Panc1 (cell line): Measurements from ENCODE around the gene SLC16A7. TPM values are rescaled to one million over a fixed set of nuclear protein-coding genes. Genes with fewer than 3 reads are reported as not detected.

Experiments used
- ATAC-seq: fragments of 200-7000 bp; cut with Tn5 transposase; 2 replicates; pipeline ENCODE4 v1.9.1; 2020; ENCODE audit warnings: mild to moderate bottlenecking, moderate library complexity
- BruUV-seq: library from RNA; stranded (reverse); fragments of 400-500 nt; replicated peaks from 2 replicates; lab custom pipeline; 2021; lab: Mats Ljungman, UMichigan
- CTCF ChIA-PET: fragments of 300-600 bp; sonication (Branson Sonifier 250); formaldehyde crosslinking; loops from one replicate; lab custom pipeline; 2022; ENCODE audit warnings: antibody characterized with exemption; lab: Charles Lee
- POLR2A ChIA-PET: fragments of 300-600 bp; sonication (Branson Sonifier 250); formaldehyde crosslinking; loops from one replicate; lab custom pipeline; 2022; ENCODE audit warnings: antibody characterized with exemption; lab: Charles Lee
- DNase-seq: peaks from one replicate; pipeline ENCODE4 v3.0.0-alpha.2; 2010; ENCODE audit warnings: low read depth, low spot score
- H3K27ac ChIP-seq: 2 replicates; pipeline ENCODE4 v1.5.1; 2011; ENCODE audit warnings: mild to moderate bottlenecking, low read length, inconsistent platforms
- H3K27me3 ChIP-seq: fragments of 200-500 bp; sonication (Bioruptor generic); 2 replicates; pipeline ENCODE4 v1.6.0; 2014; ENCODE audit warnings: low read length, inconsistent platforms; ENCODE audit not compliant: control insufficient read depth, insufficient read depth
- H3K36me3 ChIP-seq: fragments of 200-500 bp; sonication (Bioruptor generic); 2 replicates; pipeline ENCODE4 v1.5.1; 2014; ENCODE audit warnings: inconsistent platforms, mild to moderate bottlenecking, low read length, moderate library complexity; ENCODE audit not compliant: control insufficient read depth, insufficient read depth
- H3K4me1 ChIP-seq: 2 replicates; pipeline ENCODE4 v1.5.1; 2011; ENCODE audit warnings: inconsistent platforms, mild to moderate bottlenecking, low read length, moderate library complexity; ENCODE audit not compliant: control insufficient read depth, insufficient read depth
- H3K4me3 ChIP-seq, 2 experiments: 2 replicates each; pipeline ENCODE4 v1.5.1; 2011 to 2012; ENCODE audit warnings: low read depth in 2 of 2, low read length in 2 of 2, mild to moderate bottlenecking in 2 of 2, inconsistent platforms in 1 of 2, moderate library complexity in 1 of 2
- H3K9me3 ChIP-seq: fragments of 200-500 bp; sonication (Bioruptor generic); 2 replicates; pipeline ENCODE4 v1.5.1; 2014; ENCODE audit warnings: low read depth, mild to moderate bottlenecking, inconsistent platforms, low read length, moderate library complexity; ENCODE audit not compliant: control insufficient read depth, insufficient read depth
- POLR2AphosphoS5 ChIP-seq: IDR thresholded peaks from 2 replicates; pipeline ENCODE4 v1.6.1; 2012; ENCODE audit warnings: mild to moderate bottlenecking, low read depth, low read length, moderate library complexity
- SIN3A ChIP-seq: IDR thresholded peaks from 2 replicates; pipeline ENCODE4 v1.6.1; 2012; ENCODE audit warnings: low read depth, mild to moderate bottlenecking, low read length, moderate library complexity, borderline replicate concordance; ENCODE audit not compliant: insufficient read depth
- TCF7L2 ChIP-seq: IDR thresholded peaks from 2 replicates; pipeline ENCODE4 v1.6.1; 2011; ENCODE audit warnings: mild to moderate bottlenecking, low read depth, low read length, inconsistent platforms
- in situ Hi-C: cut with HindIII; loops from 2 replicates; pipeline ENCODE4 v1.10.0; 2016; ENCODE audit warnings: low sequenced_read_pairs, low pct_unique_long_range_greater_than_20kb
- intact Hi-C: fragments of 100-400 bp; cut with micrococcal nuclease; formaldehyde crosslinking; loops from one replicate; pipeline ENCODE4 v1.10.0; 2022; ENCODE audit not compliant: unreplicated experiment
- total RNA-seq: library from RNA; stranded (reverse); gene quantifications from one replicate; pipeline ENCODE4 v1.2.1, GENCODE V29; 2021; ENCODE audit not compliant: unreplicated experiment
- TF ChIP-seq, protein P1 (sequence below), 2 experiments: IDR thresholded peaks; 2 replicates each; pipeline ENCODE4 v1.6.1; 2011 to 2012; ENCODE audit warnings: low read depth in 2 of 2, control low read depth in 1 of 2, low read length in 1 of 2, mild to moderate bottlenecking in 1 of 2, moderate library complexity in 1 of 2; ENCODE audit not compliant: insufficient read depth in 1 of 2
- TF ChIP-seq, protein P2 (sequence below): fragments of 450-650 bp; IDR thresholded peaks from 2 replicates; pipeline ENCODE4 v1.5.1; 2017; ENCODE audit warnings: mild to moderate bottlenecking

SLC16A7 gene
- total RNA-seq, 1 experiment from 2014 or later: 0.33 TPM

DNA sequence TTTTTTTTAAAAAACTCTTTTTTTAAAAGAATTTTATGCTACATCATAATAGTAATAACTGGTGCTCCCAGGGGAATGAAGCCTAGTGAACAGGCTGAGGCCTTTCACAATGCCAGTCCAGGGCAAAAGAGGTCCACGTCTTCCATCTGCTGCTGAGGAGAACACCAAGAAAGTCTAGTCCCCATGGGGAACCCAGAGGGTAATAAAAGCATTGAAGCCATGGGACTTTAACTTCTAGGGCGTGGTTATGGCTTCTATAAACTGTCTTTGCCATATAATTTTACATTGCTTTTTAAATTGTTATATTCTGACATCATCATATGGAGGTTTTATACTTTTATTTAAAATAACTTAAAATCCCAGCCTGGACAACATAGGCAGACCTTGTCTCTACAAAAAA lies 64.3 kb downstream of the SLC16A7 start:
- Histone ChIP-seq H3K27ac (no peak overlapping the region), H3K36me3 (no peaks in the 10 kb centered on the region), H3K4me3 (no peak overlapping the region), H3K4me1 (no peaks in the 10 kb centered on the region), H3K9me3 (no peaks in the 10 kb centered on the region), H3K27me3 (no peaks in the 10 kb centered on the region)
- in situ Hi-C loops (no loop called here), intact Hi-C loops (no loop called here)
- ChIA-PET CTCF (no interaction called here), POLR2A (no interaction called here)
- BruUV-seq: no TSS peak
- DNase-seq: no peak
- TF ChIP-seq POLR2AphosphoS5: no peak
- no peak for TF ChIP-seq TCF7L2
- no peak for TF ChIP-seq SIN3A
- TF ChIP-seq, protein P1, sequence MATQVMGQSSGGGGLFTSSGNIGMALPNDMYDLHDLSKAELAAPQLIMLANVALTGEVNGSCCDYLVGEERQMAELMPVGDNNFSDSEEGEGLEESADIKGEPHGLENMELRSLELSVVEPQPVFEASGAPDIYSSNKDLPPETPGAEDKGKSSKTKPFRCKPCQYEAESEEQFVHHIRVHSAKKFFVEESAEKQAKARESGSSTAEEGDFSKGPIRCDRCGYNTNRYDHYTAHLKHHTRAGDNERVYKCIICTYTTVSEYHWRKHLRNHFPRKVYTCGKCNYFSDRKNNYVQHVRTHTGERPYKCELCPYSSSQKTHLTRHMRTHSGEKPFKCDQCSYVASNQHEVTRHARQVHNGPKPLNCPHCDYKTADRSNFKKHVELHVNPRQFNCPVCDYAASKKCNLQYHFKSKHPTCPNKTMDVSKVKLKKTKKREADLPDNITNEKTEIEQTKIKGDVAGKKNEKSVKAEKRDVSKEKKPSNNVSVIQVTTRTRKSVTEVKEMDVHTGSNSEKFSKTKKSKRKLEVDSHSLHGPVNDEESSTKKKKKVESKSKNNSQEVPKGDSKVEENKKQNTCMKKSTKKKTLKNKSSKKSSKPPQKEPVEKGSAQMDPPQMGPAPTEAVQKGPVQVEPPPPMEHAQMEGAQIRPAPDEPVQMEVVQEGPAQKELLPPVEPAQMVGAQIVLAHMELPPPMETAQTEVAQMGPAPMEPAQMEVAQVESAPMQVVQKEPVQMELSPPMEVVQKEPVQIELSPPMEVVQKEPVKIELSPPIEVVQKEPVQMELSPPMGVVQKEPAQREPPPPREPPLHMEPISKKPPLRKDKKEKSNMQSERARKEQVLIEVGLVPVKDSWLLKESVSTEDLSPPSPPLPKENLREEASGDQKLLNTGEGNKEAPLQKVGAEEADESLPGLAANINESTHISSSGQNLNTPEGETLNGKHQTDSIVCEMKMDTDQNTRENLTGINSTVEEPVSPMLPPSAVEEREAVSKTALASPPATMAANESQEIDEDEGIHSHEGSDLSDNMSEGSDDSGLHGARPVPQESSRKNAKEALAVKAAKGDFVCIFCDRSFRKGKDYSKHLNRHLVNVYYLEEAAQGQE (IDR thresholded peaks at IDR 0.05; ENCODE audit: insufficient read depth in 1 of 2, low read depth in 2 of 2, low read length in 1 of 2): no peak
- TF ChIP-seq, protein P2, sequence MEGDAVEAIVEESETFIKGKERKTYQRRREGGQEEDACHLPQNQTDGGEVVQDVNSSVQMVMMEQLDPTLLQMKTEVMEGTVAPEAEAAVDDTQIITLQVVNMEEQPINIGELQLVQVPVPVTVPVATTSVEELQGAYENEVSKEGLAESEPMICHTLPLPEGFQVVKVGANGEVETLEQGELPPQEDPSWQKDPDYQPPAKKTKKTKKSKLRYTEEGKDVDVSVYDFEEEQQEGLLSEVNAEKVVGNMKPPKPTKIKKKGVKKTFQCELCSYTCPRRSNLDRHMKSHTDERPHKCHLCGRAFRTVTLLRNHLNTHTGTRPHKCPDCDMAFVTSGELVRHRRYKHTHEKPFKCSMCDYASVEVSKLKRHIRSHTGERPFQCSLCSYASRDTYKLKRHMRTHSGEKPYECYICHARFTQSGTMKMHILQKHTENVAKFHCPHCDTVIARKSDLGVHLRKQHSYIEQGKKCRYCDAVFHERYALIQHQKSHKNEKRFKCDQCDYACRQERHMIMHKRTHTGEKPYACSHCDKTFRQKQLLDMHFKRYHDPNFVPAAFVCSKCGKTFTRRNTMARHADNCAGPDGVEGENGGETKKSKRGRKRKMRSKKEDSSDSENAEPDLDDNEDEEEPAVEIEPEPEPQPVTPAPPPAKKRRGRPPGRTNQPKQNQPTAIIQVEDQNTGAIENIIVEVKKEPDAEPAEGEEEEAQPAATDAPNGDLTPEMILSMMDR: no peak
- ATAC-seq: no peak

GRCh38 chr12:59660921-59661597 lies 65.2 kb downstream of the SLC16A7 start:
- H3K4me3 ChIP-seq: no peak overlapping the region
- no peaks in the 10 kb centered on the region for H3K27me3 ChIP-seq
- in situ Hi-C loops (no loop called here), intact Hi-C loops (no loop called here)
- H3K4me1 ChIP-seq: no peaks in the 10 kb centered on the region
- TF ChIP-seq, protein P2: no peak
- TF ChIP-seq POLR2AphosphoS5: no peak
- no peak for TF ChIP-seq SIN3A
- TF ChIP-seq, protein P1 (IDR thresholded peaks at IDR 0.05; ENCODE audit: insufficient read depth in 1 of 2, low read depth in 2 of 2, low read length in 1 of 2): no peak
- no peak for TF ChIP-seq TCF7L2
- ChIA-PET POLR2A (no interaction called here), CTCF (no interaction called here)
- DNase-seq: no peak
- no peak overlapping the region for H3K27ac ChIP-seq
- BruUV-seq: no TSS peak
- H3K36me3 ChIP-seq: no peaks in the 10 kb centered on the region
- H3K9me3 ChIP-seq: no peaks in the 10 kb centered on the region
- no peak for ATAC-seq
